CD4-positive, alpha-beta memory T cell (primary cell): ENCODE data around the gene RAP1GAP. TPM values are rescaled to one million over a fixed set of nuclear protein-coding genes. Genes with fewer than 3 reads are reported as not detected.

Experiments
- CTCF ChIA-PET: fragments of 350-600 bp; sonication (Branson Sonifier 250); formaldehyde crosslinking; loops from one replicate; lab custom pipeline; 2021; ENCODE audit warnings: inconsistent platforms; ENCODE audit not compliant: partially characterized antibody; lab: Charles Lee
- POLR2A ChIA-PET: fragments of 350-600 bp; sonication (Branson Sonifier 250); formaldehyde crosslinking; loops from one replicate; lab custom pipeline; 2021; ENCODE audit not compliant: partially characterized antibody; lab: Charles Lee
- DNase-seq, 5 donors: peaks; one replicate each; pipeline versions ENCODE4 v3.0.0 to v3.0.0-alpha.2; 2020 to 2022; ENCODE audit warnings: mixed read lengths in 1 of 5
- H3K27ac ChIP-seq: one replicate; pipeline ENCODE4 v1.7.0; 2013; ENCODE audit warnings: low read depth, low read length
- H3K27me3 ChIP-seq: 2 replicates; pipeline ENCODE4 v1.7.0; 2013; ENCODE audit warnings: mild to moderate bottlenecking, low read length, moderate library complexity; ENCODE audit not compliant: insufficient read depth
- H3K36me3 ChIP-seq: 2 replicates; pipeline ENCODE4 v1.7.0; 2013; ENCODE audit warnings: mild to moderate bottlenecking, low read length, moderate library complexity; ENCODE audit not compliant: insufficient read depth
- H3K4me1 ChIP-seq: 2 replicates; pipeline ENCODE4 v1.7.0; 2013; ENCODE audit warnings: mild to moderate bottlenecking, low read length, moderate library complexity; ENCODE audit not compliant: insufficient read depth
- H3K4me3 ChIP-seq, 2 donors: one replicate each; pipeline ENCODE4 v1.7.0; 2013; ENCODE audit warnings: low read length in 2 of 2, mild to moderate bottlenecking in 1 of 2
- H3K9me3 ChIP-seq, 2 donors: one replicate each; pipeline ENCODE4 v1.7.0; 2013; ENCODE audit warnings: low read length in 2 of 2, control low read depth in 1 of 2; ENCODE audit not compliant: control insufficient read depth in 1 of 2
- H3K27ac Mint-ChIP-seq, 7 donors: one replicate each; pipeline ENCODE4 v1.8.0; 2020 to 2021; ENCODE audit warnings: mixed read lengths in 7 of 7, mild to moderate bottlenecking in 6 of 7, inconsistent platforms in 3 of 7, moderate library complexity in 3 of 7
- H3K27me3 Mint-ChIP-seq, 2 donors: one replicate each; pipeline ENCODE4 v1.8.0; 2020 to 2021; ENCODE audit warnings: mixed read lengths in 2 of 2
- H3K36me3 Mint-ChIP-seq, 2 donors: one replicate each; pipeline ENCODE4 v1.8.0; 2020 to 2021; ENCODE audit warnings: mixed read lengths in 2 of 2, inconsistent platforms in 1 of 2, mild to moderate bottlenecking in 1 of 2
- H3K4me1 Mint-ChIP-seq, 4 donors: one replicate each; pipeline ENCODE4 v1.8.0; 2020 to 2021; ENCODE audit warnings: mixed read lengths in 4 of 4, mild to moderate bottlenecking in 1 of 4
- H3K4me3 Mint-ChIP-seq, 8 donors: one replicate each; pipeline ENCODE4 v1.8.0; 2020 to 2021; ENCODE audit warnings: mixed read lengths in 8 of 8, mild to moderate bottlenecking in 7 of 8, moderate library complexity in 6 of 8, inconsistent platforms in 3 of 8
- H3K9me3 Mint-ChIP-seq, 8 donors: one replicate each; pipeline ENCODE4 v1.8.0; 2020 to 2021; ENCODE audit warnings: mixed read lengths in 8 of 8, mild to moderate bottlenecking in 5 of 8, inconsistent platforms in 3 of 8, moderate library complexity in 1 of 8
- intact Hi-C: fragments of 100-400 bp; cut with micrococcal nuclease; formaldehyde crosslinking; loops from one replicate; pipeline ENCODE4 v1.15.1; 2023
- polyA plus RNA-seq, 2 donors: library from polyadenylated mRNA; unstranded; fragments of 300-500 nt; fragmentation: Illumina TruSeq; gene quantifications; one replicate each; pipeline ENCODE4 v1.2.3, GENCODE V29; 2021
- total RNA-seq, 2 experiments: library from RNA; stranded (reverse); gene quantifications; one replicate each; pipeline ENCODE4 v1.2.3, GENCODE V29; 2021

Gene RAP1GAP
- total and polyA plus RNA-seq, 4 experiments from 2014 or later, result 0.23 to 0.72 TPM; not detected in 2

- no peak overlapping the region for H3K27ac ChIP-seq
- no peaks in the 10 kb centered on the region for H3K9me3 Mint-ChIP-seq
- intact Hi-C loops, result no loop called here
- H3K4me3 Mint-ChIP-seq, result no peak overlapping the region
- DNase-seq, result no peak
- no peaks in the 10 kb centered on the region for H3K36me3 Mint-ChIP-seq
- peaks cover 0 to 13% (median 3%) of the 10 kb centered on the region in 4 donors for H3K4me1 Mint-ChIP-seq
- no peaks in the 10 kb centered on the region for H3K9me3 ChIP-seq
- no peaks in the 10 kb centered on the region for H3K36me3 ChIP-seq
- ChIA-PET CTCF (no interaction called here), POLR2A (no interaction called here)
- H3K27ac Mint-ChIP-seq, result no peak overlapping the region
- H3K4me3 ChIP-seq, result no peak overlapping the region
- peaks cover 15% of the 10 kb centered on the region for H3K4me1 ChIP-seq
- H3K27me3 Mint-ChIP-seq, result peaks cover 21 to 24% of the 10 kb centered on the region in 2 donors
- peaks cover 9% of the 10 kb centered on the region for H3K27me3 ChIP-seq
Observed at GRCh38 chr1:21666576-21667320, 2.4 kb downstream of the RAP1GAP start.

- Mint-ChIP-seq H3K9me3 (no peaks in the 10 kb centered on the region), H3K4me1 (peaks cover 0 to 13% (median 3%) of the 10 kb centered on the region in 4 donors), H3K36me3 (no peaks in the 10 kb centered on the region), H3K27ac (no peak overlapping the region), H3K27me3 (peaks cover 23 to 27% of the 10 kb centered on the region in 2 donors), H3K4me3 (no peak overlapping the region)
- H3K27me3 ChIP-seq, result peaks cover 9% of the 10 kb centered on the region
- peaks cover 15% of the 10 kb centered on the region for H3K4me1 ChIP-seq
- no peak overlapping the region for H3K4me3 ChIP-seq
- no peaks in the 10 kb centered on the region for H3K36me3 ChIP-seq
- ChIA-PET CTCF (no interaction called here), POLR2A (no interaction called here)
- no peak overlapping the region for H3K27ac ChIP-seq
- no peak for DNase-seq
- intact Hi-C loops, result no loop called here
- no peaks in the 10 kb centered on the region for H3K9me3 ChIP-seq
Observed at GRCh38 chr1:21665711-21666575, 3.2 kb downstream of the RAP1GAP start.

GRCh38 chr1:21664806-21665588 is 4.2 kb downstream of the RAP1GAP start:
- Mint-ChIP-seq H3K9me3 (no peaks in the 10 kb centered on the region), H3K27ac (no peak overlapping the region), H3K36me3 (no peaks in the 10 kb centered on the region), H3K27me3 (peaks cover 25 to 27% of the 10 kb centered on the region in 2 donors), H3K4me1 (peaks cover 0 to 7% (median under 1%) of the 10 kb centered on the region in 4 donors), H3K4me3 (no peak overlapping the region)
- no peak for DNase-seq
- intact Hi-C loops, result no loop called here
- Histone ChIP-seq H3K27ac (no peak overlapping the region), H3K27me3 (peaks cover 9% of the 10 kb centered on the region), H3K9me3 (no peaks in the 10 kb centered on the region), H3K36me3 (no peaks in the 10 kb centered on the region), H3K4me3 (no peak overlapping the region), H3K4me1 (peaks cover 15% of the 10 kb centered on the region)
- CTCF ChIA-PET, result interaction anchor here (0.7 kb wide), 1 partner anchor 985 kb away, joined by 3 read pairs; no protein-coding TSS in a partner anchor
- POLR2A ChIA-PET, result no interaction called here

- Mint-ChIP-seq H3K27ac (no peak overlapping the region), H3K4me3 (no peak overlapping the region), H3K27me3 (peaks cover 25 to 28% of the 10 kb centered on the region in 2 donors), H3K4me1 (peaks cover 0 to 7% (median 5%) of the 10 kb centered on the region in 4 donors), H3K36me3 (no peaks in the 10 kb centered on the region), H3K9me3 (no peaks in the 10 kb centered on the region)
- POLR2A ChIA-PET, result no interaction called here
- CTCF ChIA-PET, result interaction anchor here (0.7 kb wide), 1 partner anchor 984 kb away, joined by 3 read pairs; no protein-coding TSS in a partner anchor
- intact Hi-C loops, result no loop called here
- no peak for DNase-seq
- H3K4me3 ChIP-seq, result no peak overlapping the region
- H3K9me3 ChIP-seq, result no peaks in the 10 kb centered on the region
- no peaks in the 10 kb centered on the region for H3K36me3 ChIP-seq
- H3K27me3 ChIP-seq, result peaks cover 9% of the 10 kb centered on the region
- H3K27ac ChIP-seq, result no peak overlapping the region
- H3K4me1 ChIP-seq, result peaks cover 19% of the 10 kb centered on the region
Observed at GRCh38 chr1:21663951-21664805, 5.0 kb downstream of the RAP1GAP start.

GRCh38 chr1:21663248-21663950 is 5.8 kb downstream of the RAP1GAP start:
- Mint-ChIP-seq H3K36me3 (no peaks in the 10 kb centered on the region), H3K27ac (no peak overlapping the region), H3K4me3 (no peak overlapping the region), H3K27me3 (peaks cover 25 to 28% of the 10 kb centered on the region in 2 donors), H3K9me3 (no peaks in the 10 kb centered on the region), H3K4me1 (peaks cover 0 to 7% (median 5%) of the 10 kb centered on the region in 4 donors)
- intact Hi-C loops, result no loop called here
- no peaks in the 10 kb centered on the region for H3K36me3 ChIP-seq
- DNase-seq, result no peak
- peaks cover 9% of the 10 kb centered on the region for H3K27me3 ChIP-seq
- H3K4me1 ChIP-seq, result peaks cover 12% of the 10 kb centered on the region
- no peak overlapping the region for H3K4me3 ChIP-seq
- H3K27ac ChIP-seq, result no peak overlapping the region
- CTCF ChIA-PET, result no interaction called here
- no peaks in the 10 kb centered on the region for H3K9me3 ChIP-seq
- POLR2A ChIA-PET, result no interaction called here
